Adrenal gland (tissue), 12 donors: ENCODE results near the gene BIRC7. TPM values are rescaled to one million over a fixed set of nuclear protein-coding genes. Genes with fewer than 3 reads are reported as not detected.
A peak's percentile ranks its signal among the peaks of the same experiment; 100 is the strongest.

Source experiments
- DNase-seq, 7 donors: peaks; one replicate each; pipeline ENCODE4 v3.0.0-alpha.2; 2019 to 2020
- H3K27ac ChIP-seq, 5 donors: fragments of 200-600 bp; sonication (generic) in 4 of 5; 1 replicate in 3 of 5; 2 replicates in 2 of 5; pipeline versions ENCODE4 v1.5.1 to v1.8.0; 2016 to 2020; ENCODE audit warnings: mild to moderate bottlenecking in 1 of 5
- H3K27me3 ChIP-seq: fragments of 200-600 bp; 2 replicates; pipeline ENCODE4 v1.8.0; 2021
- H3K36me3 ChIP-seq, 2 donors: fragments of 200-600 bp; replicated peaks in 1 of 2; 1 replicate in 1 of 2; 2 replicates in 1 of 2; pipeline versions ENCODE4 v1.5.1 to v1.8.0; 2018 to 2022
- H3K4me1 ChIP-seq, 2 donors: fragments of 200-600 bp; replicated peaks in 1 of 2; 1 replicate in 1 of 2; 2 replicates in 1 of 2; pipeline versions ENCODE4 v1.5.1 to v1.8.0; 2018 to 2021
- H3K4me3 ChIP-seq, 4 donors: fragments of 200-600 bp; sonication (generic) in 3 of 4; one replicate each; pipeline ENCODE4 v1.5.1; 2016 to 2018
- H3K9me3 ChIP-seq, 3 donors: fragments of 200-600 bp; sonication (generic) in 1 of 3; replicated peaks in 1 of 3; 1 replicate in 2 of 3; 2 replicates in 1 of 3; pipeline versions ENCODE4 v1.5.1 to v1.8.0; 2016 to 2021
- POLR2A ChIP-seq, 2 donors: fragments of 450-650 bp; IDR thresholded peaks; one replicate each; pipeline ENCODE4 v1.6.1; 2017; ENCODE audit warnings: antibody characterized with exemption in 2 of 2, mild to moderate bottlenecking in 2 of 2, moderate library complexity in 1 of 2
- WGBS, 4 donors: extraction: QIAGEN DNeasy Blood & Tissue Kit in 2 of 4; methylation state at CpG; one replicate each; pipeline versions ENCODE4 v1.1.5 to v1.1.7; 2013 to 2017; 5-methylcytosine and 5-hydroxymethylcytosine counted together
- intact Hi-C, 2 donors: fragments of 100-400 bp; cut with DNase I; formaldehyde crosslinking; loops; one replicate each; pipeline versions ENCODE4 v1.14.1 to v1.15.0; 2022 to 2023
- polyA plus RNA-seq, 3 donors: library from polyadenylated mRNA; stranded (reverse); fragments of 200-250 nt in 2 of 3; fragments of 350-450 nt in 1 of 3; fragmentation: Illumina TruSeq in 1 of 3; extraction: RNeasy Lipid Tissue Mini Kit (QIAGEN cat#74804) in 1 of 3; gene quantifications; one replicate each; pipeline ENCODE4 v1.2.3, GENCODE V29; 2013 to 2014
- total RNA-seq, 9 donors: library from RNA; depleted of rRNA in 4 of 9; stranded (reverse); fragments of >200 nt in 4 of 9; fragments of 120-200 nt in 1 of 9; fragmentation: NEBNext Ultra II Directional in 1 of 9; extraction: Animal tissue kit (Norgen Biotek cat#: 25700) in 1 of 9; gene quantifications; one replicate each; pipeline versions ENCODE4 v1.1.0 to v1.2.4, GENCODE V29; 2013 to 2023
- TF ChIP-seq, protein P1 (sequence below), 6 experiments: fragments of 450-650 bp in 4 of 6; fragments of 200-600 bp in 2 of 6; sonication (generic) in 1 of 6; IDR thresholded peaks; 1 replicate in 5 of 6; 2 replicates in 1 of 6; pipeline versions ENCODE4 v1.5.1 to v1.8.0; 2016 to 2021; ENCODE audit warnings: antibody characterized with exemption in 6 of 6, mild to moderate bottlenecking in 2 of 6, moderate library complexity in 1 of 6
- donor health status: healthy with polysubstance abuse.
- donor health status: Bipolar disorder and iron deficiency.
- donor health status: DM: yes; HTN: yes; CAD: no.
- donor health status: DM: no; HTN: no; CAD: no.
- donor health status: DM: no; HTN: no; CAD: no.
- donor health status: DM: yes; HTN: yes; CAD: no.

BIRC7 gene
- total and polyA plus RNA-seq, 12 donors = 0.28 to 117 (median 1.1) TPM; not detected in 5

DNA sequence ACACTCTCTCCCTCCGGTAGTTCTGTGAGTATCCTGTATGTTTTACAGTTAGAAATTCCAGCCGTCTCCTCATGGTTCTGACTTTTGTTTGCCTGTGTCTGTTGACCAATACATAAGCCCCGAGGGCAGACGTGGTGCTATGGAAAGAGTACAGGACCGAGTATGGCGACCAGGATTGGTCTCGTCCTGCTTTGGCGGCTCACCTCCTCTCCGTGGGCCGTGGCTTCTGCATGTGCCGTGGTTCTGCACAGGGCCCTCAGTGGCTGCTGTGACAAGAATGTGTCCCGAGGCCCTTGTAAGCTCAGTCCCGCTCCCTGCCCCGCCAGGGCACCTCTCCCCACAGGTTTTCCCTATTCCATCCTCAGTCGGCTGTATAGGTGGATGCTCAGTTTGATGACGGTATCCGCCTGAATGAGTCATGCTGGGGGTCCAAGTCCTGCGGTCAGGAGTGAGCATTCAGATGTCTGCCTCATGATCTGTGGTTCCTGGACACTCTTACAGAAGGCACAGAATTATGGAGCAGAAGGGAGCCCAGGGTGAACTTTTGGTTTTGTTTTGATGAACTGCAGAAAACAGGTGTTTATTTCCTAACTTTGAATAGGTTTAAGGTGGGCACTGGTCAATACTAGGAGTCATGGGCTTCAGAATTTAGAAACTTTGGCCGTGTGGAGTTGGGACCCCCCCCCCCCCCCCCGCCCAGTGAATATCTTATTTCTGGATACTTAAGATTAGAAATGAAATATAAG lies 38.1 kb downstream of the BIRC7 start:
- Histone ChIP-seq H3K9me3 (no peaks in the 10 kb centered on the region), H3K27ac (no peak overlapping the region), H3K27me3 (no peaks in the 10 kb centered on the region), H3K4me1 (peaks cover 14 to 19% of the 10 kb centered on the region in 2 donors), H3K36me3 (peaks cover 0 to 31% of the 10 kb centered on the region in 2 donors), H3K4me3 (peak overlapping the region in 2 of 4 donors; percentile 91 to 98)
- no peak for DNase-seq
- no peak for TF ChIP-seq POLR2A (IDR thresholded peaks at IDR 0.05)
- TF ChIP-seq, protein P1, sequence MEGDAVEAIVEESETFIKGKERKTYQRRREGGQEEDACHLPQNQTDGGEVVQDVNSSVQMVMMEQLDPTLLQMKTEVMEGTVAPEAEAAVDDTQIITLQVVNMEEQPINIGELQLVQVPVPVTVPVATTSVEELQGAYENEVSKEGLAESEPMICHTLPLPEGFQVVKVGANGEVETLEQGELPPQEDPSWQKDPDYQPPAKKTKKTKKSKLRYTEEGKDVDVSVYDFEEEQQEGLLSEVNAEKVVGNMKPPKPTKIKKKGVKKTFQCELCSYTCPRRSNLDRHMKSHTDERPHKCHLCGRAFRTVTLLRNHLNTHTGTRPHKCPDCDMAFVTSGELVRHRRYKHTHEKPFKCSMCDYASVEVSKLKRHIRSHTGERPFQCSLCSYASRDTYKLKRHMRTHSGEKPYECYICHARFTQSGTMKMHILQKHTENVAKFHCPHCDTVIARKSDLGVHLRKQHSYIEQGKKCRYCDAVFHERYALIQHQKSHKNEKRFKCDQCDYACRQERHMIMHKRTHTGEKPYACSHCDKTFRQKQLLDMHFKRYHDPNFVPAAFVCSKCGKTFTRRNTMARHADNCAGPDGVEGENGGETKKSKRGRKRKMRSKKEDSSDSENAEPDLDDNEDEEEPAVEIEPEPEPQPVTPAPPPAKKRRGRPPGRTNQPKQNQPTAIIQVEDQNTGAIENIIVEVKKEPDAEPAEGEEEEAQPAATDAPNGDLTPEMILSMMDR (IDR thresholded peaks at IDR 0.05) = no peak
- intact Hi-C loops = no loop called here
- 23 to 34% (median 27%) methylated on average over 18 to 20 of the region's 20 CpGs for WGBS, 4 donors

DNA sequence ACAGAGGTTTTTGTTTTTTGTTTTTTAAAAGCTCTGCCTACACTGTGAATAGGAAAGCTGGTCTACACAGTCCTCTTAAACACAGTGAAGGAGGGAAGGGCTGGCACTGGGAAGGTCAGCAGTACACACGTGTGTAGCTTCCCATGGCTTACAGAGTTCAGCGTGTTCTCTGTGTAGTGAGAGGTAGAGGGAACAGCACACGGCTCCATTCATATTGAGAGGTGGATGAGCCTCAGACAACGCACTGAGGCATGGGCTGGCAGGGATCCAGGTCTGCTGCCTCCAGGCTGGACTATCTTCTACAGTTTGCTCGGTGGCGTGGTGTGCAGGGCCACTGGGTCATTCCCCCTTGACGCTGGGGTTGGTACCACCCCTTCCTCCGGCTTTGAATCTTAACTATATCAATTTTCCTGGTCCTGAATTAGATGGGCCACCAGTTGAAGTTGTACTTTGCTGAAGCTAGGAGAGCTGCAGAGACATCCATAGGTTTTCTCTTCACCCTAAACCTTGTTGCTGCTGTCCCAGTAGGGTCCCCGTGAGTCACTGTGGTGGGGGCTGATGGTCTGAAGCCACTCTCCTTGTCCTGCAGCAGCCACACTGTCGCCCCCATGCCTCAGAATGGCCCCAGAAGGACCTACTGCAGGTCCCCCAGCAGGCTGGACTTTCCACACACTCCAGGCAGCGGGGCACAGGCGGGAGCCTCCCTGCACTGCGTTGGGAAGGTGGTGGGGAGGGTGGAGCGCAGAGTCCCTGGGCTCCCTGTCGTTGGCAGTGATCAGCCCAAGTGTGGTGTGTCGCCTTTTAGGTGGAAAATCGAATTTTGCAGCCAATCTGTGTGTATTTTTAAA lies 38.9 kb downstream of the BIRC7 start:
- H3K4me3 ChIP-seq = no peak overlapping the region
- 73 to 84% (median 79%) methylated on average over 13 to 17 of the region's 17 CpGs for WGBS, 4 donors
- peaks cover 0 to 39% of the 10 kb centered on the region in 2 donors for H3K36me3 ChIP-seq
- no peaks in the 10 kb centered on the region for H3K27me3 ChIP-seq
- intact Hi-C loops = no loop called here
- peak in 1 of 7 donors; percentile 27 for DNase-seq
- no peaks in the 10 kb centered on the region for H3K9me3 ChIP-seq
- no peak overlapping the region for H3K27ac ChIP-seq
- TF ChIP-seq POLR2A (IDR thresholded peaks at IDR 0.05) = no peak
- TF ChIP-seq, protein P1 (IDR thresholded peaks at IDR 0.05) = no peak
- peaks cover 14 to 19% of the 10 kb centered on the region in 2 donors for H3K4me1 ChIP-seq

DNA sequence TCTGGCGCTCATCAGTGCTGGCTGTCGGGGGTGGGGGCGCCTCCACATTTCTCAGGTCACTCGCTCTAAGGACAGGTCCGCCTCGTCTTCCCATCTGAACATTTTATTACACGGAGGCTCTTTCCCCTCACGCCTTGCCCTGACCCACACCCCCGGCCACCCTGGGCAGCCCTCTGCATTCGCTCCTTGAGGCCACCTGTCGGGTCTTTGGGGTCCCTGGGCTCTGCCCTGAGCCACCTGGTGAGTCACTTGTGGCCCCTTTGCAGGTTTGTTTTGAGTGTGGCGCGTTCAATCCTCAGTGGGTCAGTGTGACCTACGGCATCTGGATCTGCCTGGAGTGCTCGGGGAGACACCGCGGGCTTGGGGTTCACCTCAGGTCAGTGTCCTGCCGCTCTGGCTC lies 40.1 kb downstream of the BIRC7 start:
- TF ChIP-seq, protein P1 (IDR thresholded peaks at IDR 0.05) = no peak
- no peak for TF ChIP-seq POLR2A (IDR thresholded peaks at IDR 0.05)
- no peaks in the 10 kb centered on the region for H3K27me3 ChIP-seq
- H3K9me3 ChIP-seq = no peaks in the 10 kb centered on the region
- peaks cover 14 to 19% of the 10 kb centered on the region in 2 donors for H3K4me1 ChIP-seq
- no peak overlapping the region for H3K27ac ChIP-seq
- no peak for DNase-seq
- no peak overlapping the region for H3K4me3 ChIP-seq
- intact Hi-C loops = no loop called here
- 88 to 95% (median 92%) methylated on average over 16 to 18 of the region's 18 CpGs for WGBS, 4 donors
- H3K36me3 ChIP-seq = peaks cover 0 to 51% of the 10 kb centered on the region in 2 donors

DNA sequence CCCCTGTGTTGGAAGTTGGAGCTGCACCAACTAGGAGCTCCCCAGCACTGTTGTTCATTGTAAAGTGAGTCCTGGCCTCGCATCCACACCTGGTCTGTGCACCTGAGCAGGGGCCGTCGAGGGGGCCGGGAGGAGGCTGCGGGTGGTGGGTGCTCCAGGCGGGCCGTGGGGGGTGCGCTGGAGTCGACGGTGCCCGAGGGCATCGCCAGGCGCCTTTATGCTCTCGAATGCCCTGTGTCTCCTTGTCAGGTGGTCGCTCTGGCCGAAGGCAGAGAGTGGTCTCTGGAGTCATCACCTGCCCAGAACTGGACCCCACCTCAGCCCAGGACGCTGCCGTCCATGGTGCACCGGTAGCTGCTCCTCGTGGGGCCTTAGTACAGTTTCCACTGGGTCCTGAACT lies 41.3 kb downstream of the BIRC7 start:
- Histone ChIP-seq H3K9me3 (no peaks in the 10 kb centered on the region), H3K27ac (no peak overlapping the region), H3K36me3 (peaks cover 0 to 62% of the 10 kb centered on the region in 2 donors), H3K4me1 (peaks cover 14 to 16% of the 10 kb centered on the region in 2 donors), H3K4me3 (no peak overlapping the region), H3K27me3 (no peaks in the 10 kb centered on the region)
- intact Hi-C loops = no loop called here
- WGBS, 4 donors = 93 to 95% (median 94%) methylated on average over 4 to 20 of the region's 20 CpGs
- DNase-seq = no peak
- TF ChIP-seq, protein P1 (IDR thresholded peaks at IDR 0.05) = no peak
- no peak for TF ChIP-seq POLR2A (IDR thresholded peaks at IDR 0.05)
